Stromal cell of bone marrow (primary cell): ENCODE measurements around the gene MEIS3.
"Not testable (repeated sequence)": the region's sequence is repeated elsewhere in the genome, so short reads cannot be mapped to it uniquely, and the experiment has no call there.

ENCODE experiments used
- DNase-seq: peaks from one replicate; pipeline ENCODE4 v3.0.0-alpha.2; 2012; ENCODE audit warnings: low read depth

Gene MEIS3

DNA sequence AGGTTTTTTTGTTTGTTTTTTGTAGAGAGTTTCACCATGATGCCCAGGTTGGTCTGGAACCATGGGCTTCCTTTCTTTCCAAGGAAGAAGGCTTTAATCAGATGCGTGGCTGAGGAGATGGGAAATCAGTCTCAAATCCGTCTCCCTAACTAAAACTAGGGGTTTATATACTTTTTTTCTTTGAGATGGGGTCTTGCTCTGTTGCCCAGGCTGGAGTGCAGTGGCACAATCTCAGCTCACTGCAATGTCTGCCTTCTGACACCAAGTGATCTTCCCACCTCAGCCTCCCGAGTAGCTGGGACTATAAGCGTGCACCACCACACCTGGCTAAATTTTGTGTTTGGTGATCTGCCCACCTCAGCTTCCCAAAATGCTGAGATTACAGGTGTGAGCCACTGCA is 34.8 kb downstream of the MEIS3 start:
- DNase-seq, result not testable (repeated sequence)

DNA sequence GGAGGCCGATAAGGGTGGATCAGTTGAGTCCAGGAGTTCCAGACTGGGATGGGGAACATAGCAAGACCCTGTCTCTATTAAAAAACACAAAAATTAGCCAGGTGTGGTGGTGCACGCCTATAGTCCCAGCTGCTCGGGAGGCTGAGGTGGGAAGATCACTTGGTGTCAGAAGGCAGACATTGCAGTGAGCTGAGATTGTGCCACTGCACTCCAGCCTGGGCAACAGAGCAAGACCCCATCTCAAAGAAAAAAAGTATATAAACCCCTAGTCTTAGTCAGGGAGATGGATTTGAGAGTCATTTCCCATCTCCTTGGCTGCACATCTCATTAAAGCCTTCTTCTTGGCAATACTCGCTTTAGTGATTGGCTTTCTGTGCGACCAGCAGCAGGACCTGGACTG is 35.4 kb downstream of the MEIS3 start:
- not testable (repeated sequence) for DNase-seq

DNA sequence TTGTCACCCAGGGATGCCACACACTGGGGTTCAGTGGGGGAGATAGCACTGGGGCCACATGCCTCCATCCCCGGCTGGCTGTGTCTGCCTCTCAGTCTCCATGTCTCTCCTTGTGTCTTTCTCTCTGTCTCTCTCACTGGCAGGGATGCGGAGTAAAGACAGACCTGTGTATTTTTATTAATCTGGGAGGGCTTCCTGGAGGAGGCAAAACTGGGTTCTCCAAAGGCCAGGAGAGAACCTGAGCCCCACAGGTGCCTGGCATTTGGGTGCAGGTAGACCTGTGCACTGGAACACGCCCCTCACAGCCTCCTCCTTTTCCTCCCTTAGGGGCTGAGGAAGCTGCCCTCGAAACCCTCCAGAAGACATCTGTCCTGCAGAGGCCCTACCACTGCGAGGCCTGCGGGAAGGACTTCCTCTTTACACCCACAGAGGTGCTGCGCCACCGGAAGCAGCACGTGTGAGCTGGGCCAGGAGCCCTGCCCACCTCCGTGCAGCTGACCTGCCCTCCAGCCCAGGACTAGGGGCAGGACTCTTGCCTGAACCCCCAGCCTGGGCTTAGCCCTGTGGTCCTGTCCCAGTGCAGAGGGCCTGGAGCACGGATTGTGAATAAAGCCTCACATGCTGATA is 37.6 kb downstream of the MEIS3 start:
- no peak for DNase-seq

DNA sequence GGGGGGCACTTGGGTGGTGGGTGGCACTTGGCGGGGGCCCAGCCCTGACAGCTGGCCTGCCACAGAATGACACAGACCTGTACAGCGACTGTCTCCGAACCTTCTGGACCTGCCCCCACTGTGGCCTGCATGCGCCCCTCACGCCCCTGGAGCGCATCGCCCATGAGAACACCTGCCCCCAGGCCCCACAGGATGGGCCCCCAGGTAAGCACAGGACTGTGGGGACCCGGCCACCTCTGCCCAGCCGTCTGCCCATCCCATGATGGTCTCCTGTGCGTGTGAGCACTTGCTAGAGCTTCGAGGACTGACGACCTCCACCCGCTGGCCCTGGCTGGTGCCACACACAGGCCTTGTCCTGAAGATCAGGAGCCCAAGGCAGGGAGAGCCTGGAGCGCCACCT is 38.2 kb downstream of the MEIS3 start:
- no peak for DNase-seq

DNA sequence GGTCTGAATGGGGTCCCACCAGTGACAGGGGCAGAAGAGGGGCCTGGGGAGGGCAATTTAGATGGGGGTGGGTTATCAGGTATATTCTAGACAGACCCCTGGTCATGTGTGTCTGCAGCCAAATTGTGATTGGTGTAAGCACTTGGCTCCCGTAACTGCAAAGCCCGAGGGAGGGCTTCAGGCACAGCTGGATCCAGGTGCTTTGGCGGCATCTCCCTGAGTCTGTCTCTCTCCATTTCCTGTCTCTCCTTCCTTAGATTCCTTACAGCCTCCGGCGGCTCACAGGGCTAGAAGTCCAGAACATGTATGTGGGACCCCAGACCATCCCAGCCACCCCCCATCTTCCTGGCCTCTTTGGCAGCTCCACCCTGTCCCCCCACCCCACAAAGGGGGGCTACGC is 38.8 kb downstream of the MEIS3 start:
- DNase-seq, result no peak

DNA sequence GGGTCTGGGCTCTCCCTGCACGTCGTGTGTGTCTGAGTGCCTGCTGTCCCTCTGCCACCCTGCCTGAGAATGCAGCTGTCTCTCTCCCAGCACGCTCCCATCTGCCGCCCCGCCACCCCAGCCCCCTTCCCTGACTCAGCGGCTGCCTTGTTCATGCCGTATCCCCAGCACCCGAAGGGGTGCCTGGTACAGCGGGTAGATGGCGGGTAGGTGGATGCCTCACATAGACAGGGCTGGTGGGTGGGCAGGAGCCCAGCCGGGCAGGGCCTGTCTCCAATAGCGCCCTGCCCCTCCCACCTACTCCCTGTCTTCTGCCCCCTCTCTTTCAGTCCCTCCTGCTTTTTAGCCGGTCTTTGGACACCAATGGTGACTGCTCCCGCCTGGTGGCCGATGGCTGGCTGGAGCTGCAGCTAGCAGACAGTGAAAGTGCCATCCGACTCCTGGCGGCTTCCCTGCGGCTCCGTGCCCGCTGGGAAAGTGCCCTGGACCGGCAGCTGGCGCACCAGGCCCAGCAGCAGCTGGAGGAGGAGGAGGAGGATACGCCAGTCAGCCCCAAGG is 39.9 kb downstream of the MEIS3 start:
- DNase-seq, result no peak

DNA sequence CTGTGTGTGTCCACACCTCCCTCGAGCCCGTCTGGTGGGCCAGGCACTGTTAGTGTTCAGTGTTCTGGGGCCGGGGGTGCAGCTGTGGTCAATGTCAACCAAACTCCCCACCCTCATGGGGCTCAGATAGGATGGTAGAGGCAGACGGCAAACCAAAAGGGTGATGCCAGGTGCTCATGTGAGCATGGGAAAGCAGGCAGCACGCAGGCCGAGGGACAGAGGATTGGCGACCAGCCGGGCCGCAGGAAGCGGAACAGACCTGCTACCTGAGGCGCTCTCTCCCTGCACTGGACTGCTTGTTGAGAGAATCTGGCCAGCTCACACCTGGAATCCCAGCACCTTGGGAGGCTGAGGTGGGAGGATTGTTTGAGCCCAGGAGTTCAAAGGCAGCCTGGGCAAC is 41.1 kb downstream of the MEIS3 start:
- DNase-seq, result no peak

DNA sequence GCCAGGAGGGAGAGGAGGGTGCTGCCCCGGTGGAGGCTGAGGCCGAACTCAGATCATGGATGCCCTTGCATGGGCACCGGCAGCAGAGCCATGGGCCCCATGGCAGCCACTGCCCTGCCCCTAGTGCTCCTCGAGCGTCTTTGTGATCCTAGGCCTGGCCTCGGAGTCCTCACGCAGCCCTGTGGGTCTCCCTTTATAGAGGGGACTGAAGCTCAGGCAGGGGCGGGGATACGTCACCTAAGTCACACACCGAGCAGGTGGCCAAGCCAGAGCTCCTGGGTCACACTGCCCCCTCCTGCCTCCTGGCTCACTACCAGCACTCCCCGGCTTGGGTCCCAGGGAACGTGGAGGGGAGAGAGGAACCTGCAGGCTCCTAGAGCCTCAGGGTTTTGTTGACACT is 41.5 kb downstream of the MEIS3 start:
- no peak for DNase-seq

DNA sequence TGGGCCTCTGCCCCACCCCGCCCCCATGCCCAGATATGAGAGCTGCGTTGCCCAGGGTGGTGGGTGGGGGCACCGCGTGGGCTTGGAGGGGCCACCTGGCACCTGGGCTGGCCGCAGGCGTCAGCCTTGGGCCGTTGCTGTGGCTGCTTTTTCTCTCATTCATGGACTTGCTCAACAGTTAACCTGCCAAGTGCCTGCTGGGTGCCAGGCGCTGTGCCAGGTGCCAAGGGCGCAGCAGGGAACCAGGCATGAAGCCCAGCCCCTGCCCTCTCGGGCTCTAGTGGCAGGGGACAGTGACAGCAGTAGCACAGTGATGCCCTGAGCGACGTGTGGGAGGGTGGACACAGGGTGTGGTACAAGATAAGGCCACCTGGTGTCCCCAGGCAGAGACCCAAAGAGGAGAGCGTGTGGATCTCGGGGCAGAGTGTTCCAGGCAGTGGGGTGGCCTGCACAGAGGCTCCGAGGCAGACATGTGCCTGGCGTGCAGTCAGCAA is 42.1 kb downstream of the MEIS3 start:
- no peak for DNase-seq

DNA sequence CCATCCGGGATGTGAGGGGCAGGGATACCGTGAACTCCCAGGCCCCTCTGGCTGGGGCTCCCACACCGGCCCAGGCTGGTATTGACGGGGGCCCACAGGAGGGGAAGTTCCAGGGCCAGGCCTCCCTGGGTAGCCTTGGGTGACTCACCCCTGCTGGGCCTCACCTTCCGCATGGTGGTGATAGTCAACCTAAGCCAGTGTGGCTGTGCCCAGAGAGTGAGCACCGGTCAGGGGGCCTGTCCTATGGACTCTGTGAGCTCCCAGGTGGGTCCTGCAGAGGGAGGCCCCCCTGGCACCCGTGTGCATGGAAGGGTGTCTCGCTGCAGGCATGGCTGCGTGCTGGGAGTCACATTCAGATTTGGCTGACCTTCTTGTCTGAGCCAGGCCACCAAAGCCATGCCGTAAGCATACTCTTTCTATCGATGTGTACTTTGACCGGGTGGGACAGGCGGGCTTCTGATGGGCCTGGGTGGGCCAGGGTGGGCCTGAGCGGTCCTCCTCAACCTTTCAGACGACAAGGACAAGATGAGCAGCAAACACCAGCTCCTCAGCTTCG is 42.7 kb downstream of the MEIS3 start:
- no peak for DNase-seq

DNA sequence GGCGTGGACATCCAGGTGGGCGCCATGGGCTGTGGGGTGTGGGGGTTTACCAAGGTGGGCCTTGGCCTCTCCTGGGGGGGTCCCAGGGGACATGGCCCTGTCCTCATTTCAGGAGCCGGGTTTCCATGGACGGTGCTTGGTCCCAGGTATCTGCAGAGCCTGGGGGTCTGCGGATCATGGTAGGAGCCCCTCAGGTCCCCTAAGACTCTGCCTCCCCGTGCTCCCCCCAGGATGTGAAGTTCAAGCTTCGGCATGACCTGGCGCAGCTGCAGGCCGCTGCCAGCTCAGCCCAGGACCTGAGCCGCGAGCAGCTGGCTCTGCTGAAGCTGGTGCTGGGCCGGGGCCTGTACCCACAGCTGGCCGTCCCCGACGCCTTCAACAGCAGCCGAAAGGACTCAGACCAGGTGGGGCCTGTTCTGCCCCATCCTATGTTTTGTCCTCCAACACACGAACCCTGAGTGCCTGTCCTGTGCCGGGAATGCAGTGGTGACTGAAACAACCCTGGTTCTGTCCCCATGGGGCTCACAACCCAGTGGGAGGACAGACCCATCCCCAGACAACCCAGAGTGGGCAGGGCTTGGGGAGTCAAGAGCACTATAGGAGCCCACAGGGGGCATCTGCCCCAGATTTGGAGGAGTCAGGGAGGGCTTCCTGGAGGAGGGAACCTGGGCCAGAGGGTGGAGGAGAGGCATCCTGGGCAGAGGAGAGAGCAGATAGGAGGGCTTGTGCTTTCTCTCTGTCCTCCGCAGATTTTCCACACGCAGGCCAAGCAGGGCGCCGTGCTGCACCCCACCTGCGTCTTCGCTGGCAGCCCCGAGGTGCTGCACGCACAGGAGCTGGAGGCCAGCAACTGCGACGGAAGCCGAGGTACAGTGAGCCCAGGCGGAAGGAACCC is 43.4 kb downstream of the MEIS3 start:
- DNase-seq, result no peak

DNA sequence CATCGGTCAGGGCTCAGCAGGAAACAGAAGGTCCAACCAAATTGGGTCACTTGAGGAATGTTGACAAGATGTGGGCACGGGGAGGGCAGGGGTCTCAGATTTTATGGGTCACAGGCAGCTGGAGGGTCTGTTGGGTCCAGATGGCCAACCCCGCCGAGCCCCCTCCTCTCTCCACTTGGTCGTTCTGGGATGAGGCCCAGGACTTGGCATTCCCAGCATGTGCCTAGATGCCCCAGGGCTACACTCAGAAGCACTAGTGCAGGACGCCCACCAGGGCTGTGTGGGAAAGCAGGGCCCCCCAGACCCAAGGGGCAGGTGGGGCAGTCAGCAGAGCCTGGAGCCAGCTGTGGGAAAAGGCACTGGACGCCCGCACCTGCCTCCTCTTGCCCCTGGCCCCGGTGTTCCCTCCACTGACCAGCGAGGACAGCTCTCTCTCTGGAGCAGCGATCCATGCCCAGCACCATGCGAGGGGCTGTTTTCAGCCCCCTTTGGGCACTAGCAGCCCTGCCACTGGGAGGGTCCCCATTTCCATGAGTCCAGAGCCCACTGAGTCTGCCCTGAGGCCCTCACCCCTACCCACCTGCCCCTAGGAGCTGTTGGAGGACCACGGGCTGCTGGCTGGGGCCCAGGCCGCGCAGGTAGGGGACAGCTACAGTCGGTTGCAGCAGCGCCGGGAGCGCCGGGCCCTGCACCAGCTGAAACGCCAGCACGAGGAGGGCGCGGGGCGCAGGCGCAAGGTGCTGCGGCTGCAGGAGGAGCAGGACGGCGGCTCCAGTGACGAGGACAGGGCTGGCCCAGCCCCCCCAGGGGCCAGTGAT is 44.2 kb downstream of the MEIS3 start:
- DNase-seq, result no peak

DNA sequence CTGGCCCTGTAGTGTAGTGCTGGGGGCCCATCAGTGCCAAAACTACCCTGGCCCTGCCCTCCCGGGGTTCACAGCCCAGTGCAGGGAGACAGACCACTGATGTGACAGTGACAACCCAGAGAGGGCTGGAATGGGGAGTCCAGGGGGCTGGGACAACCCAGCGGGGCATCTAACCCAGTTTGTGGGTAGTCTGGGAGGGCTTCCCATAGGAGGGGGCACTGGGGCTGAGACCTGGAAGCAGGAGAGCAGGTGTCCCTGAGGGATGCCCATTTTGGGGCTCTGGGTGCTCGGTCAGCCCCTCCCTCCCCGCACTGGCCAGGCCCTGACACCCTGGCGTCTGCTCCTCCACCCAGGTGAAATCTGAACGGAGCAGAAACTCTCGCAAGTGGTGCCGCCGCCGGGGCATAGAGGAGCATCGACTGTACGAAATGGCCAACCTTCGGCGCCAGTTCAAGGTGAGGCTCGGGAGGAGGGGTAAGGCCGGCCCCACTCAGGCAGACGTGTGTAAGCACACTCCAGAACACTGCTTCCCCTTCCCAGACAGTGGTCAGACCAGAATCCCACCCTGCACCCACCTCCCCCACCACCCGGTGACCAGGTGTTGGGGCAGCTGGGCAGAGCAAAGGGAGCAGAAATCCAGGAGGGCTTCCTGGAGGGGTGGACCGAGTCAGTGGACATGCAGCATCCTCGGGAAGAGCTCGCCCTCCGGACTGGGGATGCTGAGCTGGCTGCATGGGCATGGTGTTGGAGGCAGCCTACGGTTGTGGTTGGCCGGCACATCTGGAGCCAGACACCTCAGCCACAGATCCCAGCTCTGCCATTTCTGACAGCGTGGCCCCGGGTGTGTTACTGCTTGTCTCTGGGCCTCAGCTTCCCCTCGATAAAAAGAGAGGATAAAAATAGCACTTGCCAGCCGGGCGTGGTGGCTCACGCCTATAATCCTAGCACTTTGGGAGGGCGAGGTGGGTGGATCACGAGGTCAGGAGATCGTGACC is 45.8 kb downstream of the MEIS3 start:
- no peak for DNase-seq

DNA sequence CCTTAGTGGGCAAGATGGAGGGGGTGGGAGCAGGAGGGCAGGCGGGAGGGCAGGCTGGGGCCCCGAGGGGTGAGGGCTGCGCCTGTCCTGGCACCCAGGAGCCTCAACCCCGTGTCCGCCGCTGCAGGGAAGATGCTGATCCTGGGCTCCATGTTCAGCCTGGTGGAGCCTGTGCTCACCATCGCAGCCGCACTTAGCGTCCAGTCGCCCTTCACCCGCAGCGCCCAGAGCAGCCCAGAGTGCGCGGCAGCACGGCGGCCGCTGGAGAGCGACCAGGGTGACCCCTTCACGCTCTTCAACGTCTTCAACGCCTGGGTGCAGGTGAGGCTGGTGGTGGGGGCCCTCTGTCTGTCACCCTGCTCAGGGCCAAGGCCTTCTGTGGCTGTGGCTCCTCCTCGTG is 46.7 kb downstream of the MEIS3 start:
- DNase-seq, result no peak

DNA sequence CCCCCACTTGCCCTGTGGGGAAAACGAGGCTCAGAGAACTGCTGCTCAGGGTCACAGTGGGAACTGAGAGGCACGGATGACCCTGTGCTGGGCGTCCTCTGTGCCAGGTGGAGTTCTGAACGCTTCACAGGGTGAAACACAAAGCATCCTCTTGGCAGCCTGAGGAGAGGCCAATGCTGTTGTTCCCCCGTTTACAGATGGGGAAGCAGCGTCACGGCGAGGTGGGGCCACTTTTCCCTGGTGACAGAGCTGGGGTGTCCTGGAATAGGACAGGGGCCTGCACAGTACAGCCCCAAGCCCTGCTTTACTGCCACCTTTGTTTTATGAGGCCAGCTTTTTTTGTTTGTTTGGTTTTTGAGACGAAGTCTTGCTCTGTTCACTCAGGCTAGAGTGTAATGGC is 48.1 kb downstream of the MEIS3 start:
- no peak for DNase-seq

DNA sequence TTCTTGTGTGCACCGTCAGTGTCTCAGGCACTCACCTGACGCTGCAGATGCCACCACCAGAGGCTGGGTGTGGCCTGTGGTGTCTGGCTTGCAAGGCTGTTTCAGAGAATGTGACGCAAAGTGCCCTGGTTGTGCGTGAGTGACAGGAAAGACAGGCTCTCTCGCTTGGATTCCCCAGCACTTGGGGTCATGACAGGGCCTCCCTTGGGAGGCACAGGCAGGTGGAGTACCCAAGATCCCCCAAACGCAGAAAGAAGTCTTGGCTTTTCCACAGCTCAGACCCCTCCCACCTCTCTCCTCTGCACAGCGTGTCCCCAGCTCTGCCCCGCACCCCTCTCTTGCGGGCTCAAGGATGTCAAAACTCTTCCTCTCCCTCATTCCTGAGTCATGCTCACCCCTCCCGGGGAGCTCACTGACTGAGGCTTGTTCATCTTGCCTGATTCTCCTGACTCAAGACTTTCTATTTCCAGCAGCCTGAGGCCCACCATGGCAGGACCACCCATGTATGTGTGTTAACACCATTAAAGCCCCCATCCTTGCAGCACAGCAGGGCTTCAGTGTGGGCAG is 49.2 kb downstream of the MEIS3 start:
- DNase-seq, result peak; percentile 71

DNA sequence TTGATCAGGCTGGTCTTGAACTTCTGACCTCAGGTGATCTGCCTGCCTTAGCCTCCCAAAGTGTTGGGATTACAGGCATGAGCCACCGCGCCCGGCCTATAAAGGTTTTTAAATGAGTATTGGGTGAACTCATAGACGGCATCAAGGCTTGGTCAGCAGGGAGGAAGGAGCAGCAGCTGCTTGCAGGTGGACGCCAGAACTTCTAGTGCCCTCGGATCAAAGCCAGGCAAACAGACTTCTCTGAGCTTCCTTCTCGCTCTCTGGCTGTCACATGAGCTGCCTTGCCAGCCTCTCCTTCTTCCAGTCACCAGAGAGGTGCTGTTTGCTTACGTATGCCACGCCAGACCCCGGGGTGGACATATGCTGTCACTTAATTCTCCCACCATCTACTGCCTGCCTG is 53.9 kb downstream of the MEIS3 start:
- not testable (repeated sequence) for DNase-seq

DNA sequence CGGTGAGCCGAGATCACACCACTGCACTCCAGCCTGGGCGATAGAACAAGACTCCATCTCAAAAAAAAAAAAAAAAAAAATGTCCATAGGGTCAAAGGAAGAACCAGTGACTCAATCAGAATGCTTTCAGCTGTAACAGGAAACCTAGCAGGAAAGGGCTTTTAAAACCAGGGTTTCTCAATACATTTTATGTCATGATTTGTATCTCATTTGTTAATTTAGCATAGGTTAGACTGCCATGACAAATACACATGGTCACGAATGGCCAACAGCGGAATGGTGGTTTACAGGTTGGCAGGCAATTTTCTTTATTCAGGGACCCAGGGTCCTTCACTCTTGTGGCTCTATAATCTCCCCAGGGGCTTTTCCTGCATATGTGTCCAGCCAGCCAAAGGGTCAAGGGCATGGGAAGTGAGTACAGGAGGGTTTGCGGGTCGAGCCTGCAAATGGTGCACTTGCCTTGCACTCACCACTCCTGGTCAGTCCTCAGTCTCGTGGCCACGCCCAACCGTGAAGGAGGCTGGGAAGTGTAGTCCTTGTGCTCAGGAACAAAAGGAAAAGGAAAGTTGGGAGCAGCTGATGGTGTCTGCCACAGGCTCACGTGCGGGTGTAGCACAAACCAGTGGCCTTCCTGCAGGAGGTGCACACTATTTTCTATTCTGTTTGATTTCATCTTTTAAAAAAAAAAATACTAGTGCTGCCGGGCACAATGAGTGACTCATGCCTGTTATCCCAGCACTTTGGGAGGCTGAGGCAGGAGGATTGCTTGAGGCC is 55.4 kb downstream of the MEIS3 start:
- no peak for DNase-seq

DNA sequence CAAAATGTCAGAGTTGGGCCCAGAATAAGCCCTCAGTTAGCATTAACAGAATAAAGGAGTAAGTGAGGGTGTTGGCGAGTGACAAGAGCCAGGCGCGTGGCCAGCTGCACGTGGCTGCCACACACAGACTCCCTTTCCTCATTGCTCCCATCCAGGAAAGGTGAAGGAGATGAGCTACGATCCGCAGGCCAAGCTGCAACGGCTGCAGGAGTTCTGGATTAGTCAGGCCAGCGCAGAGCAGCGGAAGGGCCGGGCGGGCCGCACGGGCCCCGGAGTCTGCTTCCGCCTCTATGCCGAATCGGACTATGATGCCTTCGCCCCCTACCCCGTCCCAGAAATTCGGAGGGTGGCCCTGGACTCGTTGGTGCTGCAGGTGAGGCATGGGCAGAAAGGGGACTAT is 57.0 kb downstream of the MEIS3 start:
- no peak for DNase-seq

DNA sequence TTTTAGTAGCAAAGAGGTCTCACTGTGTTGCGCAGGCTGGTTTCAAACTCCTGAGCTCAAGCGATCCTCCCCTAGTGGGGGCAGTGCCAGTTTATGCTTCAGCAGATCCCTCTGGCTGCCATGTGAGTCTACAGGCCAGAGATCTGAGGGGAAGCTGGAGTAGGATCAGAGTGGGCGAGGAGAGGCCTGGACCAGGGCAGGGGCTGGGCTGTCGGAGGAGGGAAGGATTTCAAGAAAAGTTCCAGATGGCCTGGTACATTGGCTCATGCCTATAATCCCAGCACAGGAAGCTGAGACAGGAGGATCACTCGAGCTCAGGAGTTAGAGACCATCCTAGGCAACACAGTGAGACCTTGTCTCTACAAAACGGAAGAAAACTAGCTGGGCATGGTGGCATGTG is 60.4 kb downstream of the MEIS3 start:
- no peak for DNase-seq
